Endothelial cell of umbilical vein (primary cell): ENCODE data around the gene SBK3. TPM values are rescaled to one million over a fixed set of nuclear protein-coding genes. Genes with fewer than 3 reads are reported as not detected.

Source experiments
- BruUV-seq: library from RNA; stranded (reverse); fragments of 400-500 nt; replicated peaks from 2 replicates; lab custom pipeline; 2021; lab: Mats Ljungman, UMichigan
- CTCF ChIA-PET: fragments of 300-600, 350-600 bp; sonication (Branson Sonifier 250); formaldehyde crosslinking; loops from one replicate; lab custom pipeline; 2021; ENCODE audit warnings: antibody characterized with exemption, inconsistent platforms; lab: Charles Lee
- POLR2A ChIA-PET: fragments of 300-600, 350-600 bp; sonication (Branson Sonifier 250); formaldehyde crosslinking; loops from one replicate; lab custom pipeline; 2021; ENCODE audit warnings: antibody characterized with exemption, inconsistent platforms; lab: Charles Lee
- DNase-seq: peaks from one replicate; pipeline ENCODE4 v3.0.0-alpha.2; 2011; ENCODE audit warnings: low read depth, low spot score
- FAIRE-seq: peaks from 2 replicates; lab custom pipeline; 2011; peaks lifted over from hg19 to GRCh38; lab: Jason Lieb, UNC
- H2AFZ ChIP-seq: 2 replicates; pipeline ENCODE4 v1.6.0; 2012; ENCODE audit warnings: low read depth, low read length, control low read depth, inconsistent platforms
- H3K27ac ChIP-seq: 2 replicates; pipeline ENCODE4 v1.5.1; 2011; ENCODE audit warnings: low read depth, mild to moderate bottlenecking, control low read depth, low read length, moderate library complexity; ENCODE audit not compliant: insufficient read depth
- H3K27me3 ChIP-seq, 2 experiments: 2 replicates each; pipeline versions ENCODE4 v1.6.0 to v1.6.1; 2011; ENCODE audit warnings: low read length in 2 of 2, mixed read lengths in 1 of 2; ENCODE audit not compliant: control insufficient read depth in 2 of 2, insufficient read depth in 2 of 2
- H3K36me3 ChIP-seq, 2 experiments: 2 replicates in 1 of 2; 3 replicates in 1 of 2; pipeline ENCODE4 v1.5.1; 2011; ENCODE audit warnings: low read length in 2 of 2, mild to moderate bottlenecking in 1 of 2, moderate library complexity in 1 of 2; ENCODE audit not compliant: control insufficient read depth in 2 of 2, insufficient read depth in 2 of 2; ENCODE audit errors: extremely low read depth in 1 of 2
- H3K4me1 ChIP-seq: 3 replicates; pipeline ENCODE4 v1.5.1; 2011; ENCODE audit warnings: mild to moderate bottlenecking, low read length; ENCODE audit not compliant: control insufficient read depth, insufficient read depth; ENCODE audit errors: extremely low read depth
- H3K4me2 ChIP-seq: 2 replicates; pipeline ENCODE4 v1.6.1; 2011; ENCODE audit warnings: low read length, control low read depth, mixed read lengths; ENCODE audit not compliant: insufficient read depth
- H3K4me3 ChIP-seq, 3 experiments: fragments of 200-600 bp in 1 of 3; sonication (generic), shearing (Covaris generic) in 1 of 3; replicated peaks in 1 of 3; 2 replicates each; pipeline ENCODE4 v1.5.1; 2011 to 2016; ENCODE audit warnings: control low read depth in 3 of 3, low read length in 3 of 3, mild to moderate bottlenecking in 2 of 3, inconsistent platforms in 1 of 3, low read depth in 1 of 3, moderate library complexity in 1 of 3; ENCODE audit not compliant: insufficient read depth in 1 of 3
- H3K79me2 ChIP-seq: 2 replicates; pipeline ENCODE4 v1.6.0; 2012; ENCODE audit warnings: low read length, inconsistent platforms; ENCODE audit not compliant: control insufficient read depth, insufficient read depth
- H3K9ac ChIP-seq: replicated peaks from 2 replicates; pipeline ENCODE3; 2011; ENCODE audit warnings: low read length, control low read depth; ENCODE audit not compliant: insufficient read depth; ENCODE audit errors: extremely low read depth
- H3K9me1 ChIP-seq: replicated peaks from 3 replicates; pipeline ENCODE4 v1.6.0; 2011; ENCODE audit warnings: mild to moderate bottlenecking, low read length; ENCODE audit not compliant: control insufficient read depth, insufficient read depth; ENCODE audit errors: extremely low read depth
- H3K9me3 ChIP-seq: replicated peaks from 2 replicates; pipeline ENCODE4 v1.5.1; 2012; ENCODE audit warnings: low read length, inconsistent platforms; ENCODE audit not compliant: control insufficient read depth, insufficient read depth
- H4K20me1 ChIP-seq: replicated peaks from 2 replicates; pipeline ENCODE3; 2011; ENCODE audit warnings: mild to moderate bottlenecking, low read length; ENCODE audit not compliant: control insufficient read depth, insufficient read depth; ENCODE audit errors: extremely low read depth
- CTCF ChIP-seq, 2 donors: IDR thresholded peaks; 1 replicate in 1 of 2; 2 replicates in 1 of 2; pipeline ENCODE4 v1.5.1; 2011; ENCODE audit warnings: low read length in 2 of 2, mild to moderate bottlenecking in 2 of 2, moderate library complexity in 2 of 2, control low read depth in 1 of 2, inconsistent platforms in 1 of 2, low read depth in 1 of 2; ENCODE audit not compliant: insufficient read depth in 1 of 2; ENCODE audit errors: extremely low read depth in 1 of 2
- EZH2 ChIP-seq: IDR thresholded peaks from 2 replicates; pipeline ENCODE4 v1.6.1; 2012; ENCODE audit warnings: borderline replicate concordance, low read depth, mild to moderate bottlenecking, moderate library complexity, low read length, inconsistent platforms; ENCODE audit not compliant: severe bottlenecking
- FOS ChIP-seq: IDR thresholded peaks from 2 replicates; pipeline ENCODE4 v1.6.1; 2011; ENCODE audit warnings: mild to moderate bottlenecking, low read length, moderate library complexity, borderline replicate concordance; ENCODE audit not compliant: insufficient read depth
- GATA2 ChIP-seq: IDR thresholded peaks from 2 replicates; pipeline ENCODE4 v1.7.0; 2011; ENCODE audit warnings: low read depth, mild to moderate bottlenecking, moderate library complexity, mixed read lengths, low read length; ENCODE audit not compliant: insufficient read length, insufficient read depth
- JUN ChIP-seq: IDR thresholded peaks from 2 replicates; pipeline ENCODE4 v1.6.1; 2011; ENCODE audit warnings: borderline replicate concordance, low read depth; ENCODE audit not compliant: insufficient read length, insufficient read depth
- MAX ChIP-seq: IDR thresholded peaks from 2 replicates; pipeline ENCODE4 v1.6.1; 2011; ENCODE audit not compliant: insufficient read depth, insufficient read length
- MYC ChIP-seq: IDR thresholded peaks from one replicate; pipeline ENCODE4 v1.6.1; 2011; ENCODE audit warnings: mild to moderate bottlenecking, low read depth, low read length
- POLR2A ChIP-seq: IDR thresholded peaks from 2 replicates; pipeline ENCODE4 v1.6.1; 2012; ENCODE audit warnings: low read depth, mild to moderate bottlenecking, control low read depth, low read length
- POLR2AphosphoS5 ChIP-seq: IDR thresholded peaks from 2 replicates; pipeline ENCODE4 v1.6.1; 2012; ENCODE audit warnings: low read depth, mild to moderate bottlenecking, control low read depth, low read length, moderate library complexity; ENCODE audit not compliant: insufficient read depth
- dilution Hi-C: fragments of 300-500 bp; cut with MboI; formaldehyde crosslinking; loops from one replicate; pipeline ENCODE4 v1.15.0; 2019; ENCODE audit warnings: low sequenced_read_pairs; ENCODE audit not compliant: extremely low pct_ligation_motif_present
- intact Hi-C: fragments of 100-400 bp; cut with micrococcal nuclease; formaldehyde crosslinking; loops from one replicate; pipeline ENCODE4 v1.10.0; 2022
- polyA plus RNA-seq, 4 experiments: library from polyadenylated mRNA; depleted of rRNA in 3 of 4; stranded (reverse) in 3 of 4; unstranded in 1 of 4; fragments of >200 nt; gene quantifications; 2 replicates each; pipeline versions ENCODE4 v1.2.1 to v1.2.3, GENCODE V29; 2011 to 2012; ENCODE audit warnings: missing spikeins in 1 of 4
- total RNA-seq: library from RNA; stranded (reverse); gene quantifications from 2 replicates; pipeline ENCODE4 v1.2.3, GENCODE V29; 2021

SBK3 gene
- total and polyA plus RNA-seq, 2 donors (not counting 3 experiments of a cell fraction or from before 2014, with no cell fraction given): 0.18 to 0.62 TPM

GRCh38 chr19:55525289-55526101 lies 19.8 kb downstream of the SBK3 start:
- H3K79me2 ChIP-seq: no peaks in the 10 kb centered on the region
- ChIA-PET CTCF (interaction anchor here (0.7 to 1.6 kb wide), 5 partner anchors 8 to 107 kb away, joined by 3 to 6 read pairs (median 4); partner anchors contain the start of genes FIZ1 and ZNF865), POLR2A (no interaction called here)
- no peaks in the 10 kb centered on the region for H3K9me3 ChIP-seq
- DNase-seq: no peak
- no peak overlapping the region for H3K9ac ChIP-seq
- BruUV-seq: no TSS peak
- H3K4me3 ChIP-seq: no peak overlapping the region
- dilution Hi-C loops: no loop called here
- intact Hi-C loops: no loop called here
- no peak overlapping the region for H3K4me2 ChIP-seq
- H3K4me1 ChIP-seq: no peaks in the 10 kb centered on the region
- no peak for FAIRE-seq
- H2AFZ ChIP-seq: no peak overlapping the region
- no peaks in the 10 kb centered on the region for H3K36me3 ChIP-seq
- no peak for TF ChIP-seq CTCF (IDR thresholded peaks at IDR 0.05; ENCODE audit: extremely low read depth in 1 of 2, insufficient read depth in 1 of 2, low read depth in 1 of 2, low read length in 2 of 2)
- TF ChIP-seq FOS: no peak
- no peak for TF ChIP-seq MYC
- TF ChIP-seq EZH2: no peak
- no peak for TF ChIP-seq JUN
- no peak for TF ChIP-seq POLR2A
- TF ChIP-seq POLR2AphosphoS5: no peak
- no peak for TF ChIP-seq MAX
- no peak for TF ChIP-seq GATA2
- H3K27me3 ChIP-seq: no peaks in the 10 kb centered on the region
- no peak overlapping the region for H3K27ac ChIP-seq
- no peaks in the 10 kb centered on the region for H3K9me1 ChIP-seq
- H4K20me1 ChIP-seq: no peaks in the 10 kb centered on the region
